ENCODE data around the gene MAP4K4. TPM values are rescaled to one million over a fixed set of nuclear protein-coding genes. Genes with fewer than 3 reads are reported as not detected.

Gene MAP4K4
- polyA plus RNA-seq, 3 donors, result 5.3 to 66.9 (median 8.7) TPM

DNA sequence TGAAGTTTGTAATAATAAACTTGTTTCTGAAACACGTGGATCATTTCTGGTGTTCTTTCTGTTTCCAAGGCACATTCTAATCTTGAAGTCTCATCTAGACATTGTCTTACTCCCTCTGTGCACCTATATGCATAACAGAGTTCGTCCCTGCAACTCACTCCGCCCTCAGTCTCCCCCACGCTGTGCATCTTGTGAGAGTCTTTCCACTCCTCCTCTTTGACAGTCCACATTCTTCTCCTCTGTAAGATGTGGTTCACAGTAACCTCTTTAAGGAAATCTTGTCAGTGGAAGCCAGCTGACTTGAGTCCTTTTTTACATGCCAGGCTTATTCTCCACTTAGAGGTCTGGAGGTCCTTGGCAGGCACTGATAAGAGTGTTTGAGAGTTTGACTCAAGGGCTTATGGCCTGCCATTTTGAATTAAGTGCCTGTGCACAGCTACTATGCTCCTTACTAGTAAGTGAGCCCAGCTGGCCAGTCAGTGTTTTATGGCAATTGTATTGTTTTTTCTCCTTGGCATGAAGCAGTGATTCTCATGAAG is 185.3 kb downstream of the MAP4K4 start:
- Mint-ChIP-seq H3K36me3 (peaks cover 83 to 90% of the 10 kb centered on the region in 2 donors), H3K27ac (peak overlapping the region in 3 of 7 donors; percentile 8 to 73 (median 68)), H3K27me3 (ENCODE audit: low read depth in 3 of 3) (no peaks in the 10 kb centered on the region), H3K4me1 (peaks cover 2% of the 10 kb centered on the region), H3K4me3 (no peak overlapping the region), H3K9me3 (no peaks in the 10 kb centered on the region)
- no peak for DNase-seq
- Histone ChIP-seq H3K4me1 (ENCODE audit: control insufficient read depth in 1 of 2, insufficient read depth in 2 of 2, low read length in 2 of 2) (no peaks in the 10 kb centered on the region), H3K9ac (ENCODE audit: insufficient read depth, low read length, poor library complexity, severe bottlenecking) (no peak overlapping the region), H2AFZ (ENCODE audit: insufficient read depth, low read depth, low read length, poor library complexity, severe bottlenecking) (no peak overlapping the region), H3K4me3 (replicated peaks in 1 of 3; ENCODE audit: low read depth in 2 of 3, low read length in 3 of 3) (no peak overlapping the region), H3K36me3 (replicated peaks in 1 of 2; ENCODE audit: control insufficient read depth in 1 of 2, insufficient read depth in 2 of 2, low read length in 2 of 2) (peaks cover 73 to 93% of the 10 kb centered on the region in 2 donors), H3K4me2 (replicated peaks; ENCODE audit: extremely low read depth, low read length, poor library complexity, severe bottlenecking) (no peak overlapping the region), H3K27ac (ENCODE audit: low read depth in 1 of 2, low read length in 2 of 2) (peak overlapping the region in 1 of 2 donors; percentile 11), H3K9me3 (replicated peaks in 1 of 2; ENCODE audit: control insufficient read depth in 1 of 2, insufficient read depth in 1 of 2, low read length in 2 of 2) (no peaks in the 10 kb centered on the region), H4K20me1 (ENCODE audit: insufficient read depth, low read length) (no peaks in the 10 kb centered on the region), H3K79me2 (ENCODE audit: insufficient read depth, low read length) (no peaks in the 10 kb centered on the region), H3K27me3 (ENCODE audit: control insufficient read depth in 2 of 2, insufficient read depth in 2 of 2, low read length in 2 of 2) (no peaks in the 10 kb centered on the region)
- intact Hi-C loops (cut with micrococcal nuclease), result loop anchor here (5.0 to 10.0 kb wide), 6 partner anchors 99 to 564 kb away; no protein-coding TSS in a partner anchor
- WGBS (ENCODE audit: insufficient coverage), result 94% methylated on average over 3 of the region's 4 CpGs
- no peak for TF ChIP-seq CTCF (IDR thresholded peaks at IDR 0.05)

- Histone ChIP-seq H3K9me3 (replicated peaks in 1 of 2; ENCODE audit: control insufficient read depth in 1 of 2, insufficient read depth in 1 of 2, low read length in 2 of 2) (no peaks in the 10 kb centered on the region), H3K9ac (ENCODE audit: insufficient read depth, low read length, poor library complexity, severe bottlenecking) (no peak overlapping the region), H3K27ac (ENCODE audit: low read depth in 1 of 2, low read length in 2 of 2) (no peak overlapping the region), H2AFZ (ENCODE audit: insufficient read depth, low read depth, low read length, poor library complexity, severe bottlenecking) (no peak overlapping the region), H3K27me3 (ENCODE audit: control insufficient read depth in 2 of 2, insufficient read depth in 2 of 2, low read length in 2 of 2) (no peaks in the 10 kb centered on the region), H3K4me2 (replicated peaks; ENCODE audit: extremely low read depth, low read length, poor library complexity, severe bottlenecking) (no peak overlapping the region), H3K4me3 (replicated peaks in 1 of 3; ENCODE audit: low read depth in 2 of 3, low read length in 3 of 3) (no peak overlapping the region), H3K4me1 (ENCODE audit: control insufficient read depth in 1 of 2, insufficient read depth in 2 of 2, low read length in 2 of 2) (no peaks in the 10 kb centered on the region), H3K36me3 (replicated peaks in 1 of 2; ENCODE audit: control insufficient read depth in 1 of 2, insufficient read depth in 2 of 2, low read length in 2 of 2) (peaks cover 70 to 92% of the 10 kb centered on the region in 2 donors), H3K79me2 (ENCODE audit: insufficient read depth, low read length) (no peaks in the 10 kb centered on the region), H4K20me1 (ENCODE audit: insufficient read depth, low read length) (no peaks in the 10 kb centered on the region)
- no peaks in the 10 kb centered on the region for H3K9me3 Mint-ChIP-seq
- TF ChIP-seq CTCF (IDR thresholded peaks at IDR 0.05), result peak; percentile 75
- intact Hi-C loops (cut with micrococcal nuclease), result loop anchor here (5.0 to 10.0 kb wide), 6 partner anchors 98 to 563 kb away; no protein-coding TSS in a partner anchor
- DNase-seq, result peak; percentile 61 to 75 (median 71)
- H3K4me1 Mint-ChIP-seq, result peaks cover 2% of the 10 kb centered on the region
- WGBS (ENCODE audit: insufficient coverage), result no CpG with 5 or more reads among the region's 3 CpGs
- no peak overlapping the region for H3K4me3 Mint-ChIP-seq
- peak overlapping the region in 3 of 7 donors; percentile 38 to 69 (median 63) for H3K27ac Mint-ChIP-seq
- peaks cover 84 to 89% of the 10 kb centered on the region in 2 donors for H3K36me3 Mint-ChIP-seq
- H3K27me3 Mint-ChIP-seq (ENCODE audit: low read depth in 3 of 3), result no peaks in the 10 kb centered on the region
Observed at GRCh38 chr2:101883860-101884259, 186.4 kb downstream of the MAP4K4 start.
